Cerebellar nuclear complex (tissue), 1 donor: ENCODE results near the gene SH3YL1.
A peak's percentile ranks its signal among the peaks of the same experiment; 100 is the strongest.

ENCODE experiments used
- DNase-seq, 2 experiments: peaks; one replicate each; lab custom pipeline; 2025; lab: John Stamatoyannopoulos, UW

SH3YL1 gene

DNA sequence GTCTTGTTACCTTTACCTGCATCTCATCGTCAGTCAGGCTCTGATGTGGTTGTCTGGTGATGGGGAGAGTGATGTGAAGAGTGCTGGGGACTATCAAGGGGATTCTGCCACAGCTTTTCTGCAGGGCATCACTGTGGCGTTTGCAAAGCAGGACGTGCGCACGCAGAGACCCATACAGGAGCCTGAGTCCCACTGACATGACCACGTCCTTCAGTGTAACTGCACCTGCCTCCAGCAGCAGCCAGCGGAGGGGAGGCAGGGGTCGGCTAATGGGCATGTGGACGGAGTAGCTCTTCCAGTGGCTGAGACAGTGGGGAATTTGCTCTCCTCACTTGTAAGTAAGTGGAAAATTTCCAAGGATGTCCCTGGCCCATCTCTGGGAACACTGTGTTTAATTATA lies 17.5 kb upstream of the SH3YL1 start:
- no peak for DNase-seq

GRCh38 chr2:280650-281110 lies 16.8 kb upstream of the SH3YL1 start:
- DNase-seq, result no peak

GRCh38 chr2:279956-280649 lies 16.3 kb upstream of the SH3YL1 start:
- no peak for DNase-seq

DNA sequence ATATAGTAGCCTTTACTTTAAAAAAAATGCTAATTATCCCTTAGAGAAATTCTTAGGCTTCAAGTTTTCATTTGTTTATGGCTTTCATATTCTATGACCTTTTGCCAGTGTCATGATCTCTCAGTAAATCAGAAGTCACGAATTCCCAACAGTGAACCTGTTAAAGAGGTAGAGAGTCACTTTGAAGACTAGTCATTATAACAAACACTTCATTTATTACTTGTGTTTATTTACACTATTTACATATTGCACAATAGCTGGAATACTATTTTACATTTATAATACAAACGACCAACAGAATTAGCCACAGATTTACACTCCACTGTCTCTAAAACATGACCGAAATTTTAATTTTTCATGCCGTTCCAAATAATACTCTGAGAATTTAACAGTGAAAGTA lies 15.5 kb upstream of the SH3YL1 start:
- DNase-seq, result no peak

DNA sequence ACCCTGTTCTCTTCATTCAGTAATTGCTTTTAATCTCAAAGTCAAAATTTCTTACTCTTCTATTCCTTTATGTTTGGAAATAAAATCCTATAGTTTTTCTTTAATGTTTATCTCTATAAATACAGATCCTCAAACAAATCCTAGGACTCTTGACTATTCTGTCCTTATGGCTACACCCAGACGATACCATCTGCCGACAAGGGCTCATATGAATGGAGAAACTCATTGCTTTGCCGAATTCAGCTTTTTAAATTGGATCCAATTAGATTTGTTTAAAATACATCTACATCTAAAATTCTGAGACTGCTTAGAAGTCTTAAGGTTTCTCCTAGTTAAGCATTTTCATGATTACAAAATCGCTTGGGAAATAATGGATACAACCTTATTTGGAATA lies 15.1 kb upstream of the SH3YL1 start:
- DNase-seq, result no peak

DNA sequence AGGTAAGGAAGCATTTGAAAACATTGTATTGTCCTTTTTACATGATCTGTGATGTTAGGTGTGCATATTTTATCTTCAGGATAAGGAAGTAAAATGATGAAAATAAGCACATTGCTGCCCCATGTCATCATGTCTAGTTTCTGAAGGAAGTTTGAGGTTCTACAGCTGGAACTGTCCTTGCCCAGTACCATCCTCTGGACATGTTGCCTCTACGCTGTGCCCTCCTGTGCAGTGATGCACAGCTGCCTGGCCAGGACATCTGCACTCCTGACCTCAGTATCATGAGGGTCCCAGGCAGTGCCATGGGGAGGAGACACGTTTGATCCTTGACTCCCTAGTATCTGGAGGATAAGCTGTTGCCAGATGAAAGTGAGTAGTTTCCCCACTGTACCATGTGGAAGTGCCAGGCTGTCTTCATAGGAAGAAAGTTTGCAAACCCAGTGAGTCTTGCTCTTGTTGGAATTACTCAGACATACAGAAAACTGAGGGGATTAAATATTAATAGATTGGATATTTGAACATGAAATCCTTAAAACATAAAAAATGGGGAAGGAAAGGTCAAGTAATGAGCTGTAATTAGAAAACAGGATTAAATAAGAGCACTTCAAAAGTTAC lies 14.6 kb upstream of the SH3YL1 start:
- no peak for DNase-seq

DNA sequence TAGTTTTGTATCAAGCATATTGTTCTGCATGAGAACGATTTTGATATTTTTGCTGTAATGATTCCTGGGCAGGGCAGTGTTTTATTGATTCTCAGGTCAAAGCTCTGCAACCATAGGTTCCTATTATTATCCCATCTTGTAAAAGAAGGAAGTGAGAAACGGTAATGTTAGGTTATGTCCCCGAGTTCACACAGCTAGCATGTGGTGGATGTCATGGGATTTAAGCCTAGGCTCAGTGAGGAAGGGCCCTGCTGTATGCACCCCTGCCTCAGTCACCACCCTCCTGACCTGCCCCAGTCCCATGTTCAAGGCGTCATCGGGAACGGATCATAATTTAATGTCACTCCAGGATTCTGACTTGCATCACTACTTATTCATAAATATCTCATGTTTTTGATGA lies 11.6 kb upstream of the SH3YL1 start:
- no peak for DNase-seq

DNA sequence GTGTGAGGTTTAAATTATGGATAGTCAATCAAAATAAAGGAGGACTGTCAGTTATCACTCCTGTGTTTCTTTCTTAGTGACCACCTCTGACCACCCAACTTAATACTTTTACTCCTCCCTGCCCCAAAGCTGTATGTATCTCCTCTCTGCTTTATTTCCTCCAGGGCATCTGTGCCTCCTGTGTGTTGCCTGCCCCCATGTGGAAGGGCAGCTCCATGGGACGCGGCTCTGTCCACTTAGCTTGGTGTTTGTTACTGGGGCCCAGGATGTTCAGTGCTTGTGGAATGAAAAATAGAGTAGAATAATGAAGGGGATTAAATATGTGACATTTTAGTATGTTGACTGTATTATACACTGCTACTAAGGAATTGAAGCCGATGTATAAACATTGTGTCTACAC lies 10.7 kb upstream of the SH3YL1 start:
- no peak for DNase-seq

DNA sequence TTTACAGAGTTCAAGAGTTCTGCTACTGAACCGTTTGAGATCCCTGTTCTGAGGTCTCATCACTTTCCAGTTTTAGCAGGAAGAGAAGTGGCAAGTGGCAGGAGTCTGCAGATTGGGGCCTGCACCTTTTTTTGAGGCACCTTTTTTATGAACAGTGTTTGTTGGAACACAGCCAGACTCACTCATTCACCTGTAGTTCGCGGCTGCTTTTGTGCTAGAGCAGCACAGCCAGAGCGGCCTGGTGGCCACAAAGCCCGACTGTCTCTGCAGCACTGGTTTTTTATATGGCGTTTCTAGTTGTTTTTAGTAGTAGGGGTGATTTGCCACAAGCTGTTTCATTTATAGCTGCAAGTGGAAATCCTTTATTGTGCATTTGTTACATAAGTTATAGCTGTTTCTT lies 9.5 kb upstream of the SH3YL1 start:
- DNase-seq, result no peak

DNA sequence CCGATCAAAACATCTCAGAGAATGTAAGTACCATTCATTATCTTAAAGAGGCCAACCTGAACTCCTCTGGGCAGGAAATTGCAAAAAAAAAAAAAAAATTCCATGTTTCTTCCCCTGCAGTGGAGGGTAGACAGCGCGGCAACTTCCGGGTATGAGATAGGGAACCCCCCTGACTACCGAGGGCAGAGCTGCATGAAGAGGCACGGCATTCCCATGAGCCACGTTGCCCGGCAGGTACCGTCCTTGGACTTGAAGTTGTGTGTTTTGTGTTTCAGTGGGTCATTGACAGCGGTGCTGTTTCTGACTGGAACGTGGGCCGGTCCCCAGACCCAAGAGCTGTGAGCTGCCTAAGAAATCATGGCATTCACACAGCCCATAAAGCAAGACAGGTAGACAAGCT lies 8.1 kb upstream of the SH3YL1 start:
- no peak for DNase-seq

GRCh38 chr2:270861-271260 lies 7.0 kb upstream of the SH3YL1 start:
- DNase-seq, result no peak

- no peak for DNase-seq
Observed at GRCh38 chr2:269356-270030, 5.7 kb upstream of the SH3YL1 start.

GRCh38 chr2:268323-268722 lies 4.5 kb upstream of the SH3YL1 start:
- DNase-seq, result no peak

GRCh38 chr2:264493-265468 lies 949 bp upstream of the SH3YL1 start, which contains the start of gene ACP1:
ACP1 (plus strand) TSS chr2:264947; CDS start chr2:264965, 18 bp downstream.
- peak in 1 of 2 experiments; percentile 65 for DNase-seq

GRCh38 chr2:263022-263738 lies 652 bp downstream of the SH3YL1 start:
- no peak for DNase-seq

DNA sequence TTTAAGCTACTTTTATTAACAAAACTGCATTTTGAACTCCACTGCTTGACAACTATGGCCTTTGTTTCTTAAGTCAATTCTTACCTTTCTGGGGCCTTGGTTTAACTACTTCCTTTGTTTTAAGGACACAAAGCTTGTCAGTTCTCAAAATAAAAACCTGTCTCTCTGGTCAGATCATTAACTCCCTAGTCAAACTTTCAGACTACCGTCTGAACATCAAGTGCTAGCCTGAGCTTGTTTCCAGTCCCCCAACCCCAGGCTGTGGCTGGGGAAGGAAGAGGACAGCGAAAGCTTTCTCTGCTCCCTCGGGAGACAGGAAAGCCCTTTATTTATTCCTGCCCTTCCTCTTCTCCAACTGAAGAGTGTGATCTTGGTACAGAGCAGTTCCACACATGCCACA lies 1.7 kb downstream of the SH3YL1 start:
- no peak for DNase-seq

GRCh38 chr2:260507-261161 lies 3.2 kb downstream of the SH3YL1 start:
- DNase-seq, result no peak

- no peak for DNase-seq
Observed at GRCh38 chr2:259789-260331, 4.0 kb downstream of the SH3YL1 start.

DNA sequence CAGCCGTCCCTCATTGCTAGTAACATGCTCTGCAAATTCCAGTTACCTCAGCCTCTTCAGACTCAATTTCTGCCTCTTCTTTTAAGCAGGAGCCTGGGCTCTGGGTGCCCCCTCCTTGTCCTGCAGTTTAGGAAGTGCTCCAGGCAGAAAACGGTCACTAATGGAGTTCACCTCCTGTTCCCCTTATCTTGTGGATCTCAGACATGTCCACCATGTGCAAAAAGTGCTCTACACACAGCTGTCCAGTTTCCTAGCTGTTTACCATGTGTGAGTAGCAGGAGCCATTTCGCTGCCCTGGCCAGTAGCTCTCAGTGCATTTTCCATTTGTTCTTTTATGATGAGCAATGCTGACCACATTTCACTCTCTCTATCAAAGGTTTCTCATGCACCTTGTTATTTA lies 4.9 kb downstream of the SH3YL1 start:
- no peak for DNase-seq

DNA sequence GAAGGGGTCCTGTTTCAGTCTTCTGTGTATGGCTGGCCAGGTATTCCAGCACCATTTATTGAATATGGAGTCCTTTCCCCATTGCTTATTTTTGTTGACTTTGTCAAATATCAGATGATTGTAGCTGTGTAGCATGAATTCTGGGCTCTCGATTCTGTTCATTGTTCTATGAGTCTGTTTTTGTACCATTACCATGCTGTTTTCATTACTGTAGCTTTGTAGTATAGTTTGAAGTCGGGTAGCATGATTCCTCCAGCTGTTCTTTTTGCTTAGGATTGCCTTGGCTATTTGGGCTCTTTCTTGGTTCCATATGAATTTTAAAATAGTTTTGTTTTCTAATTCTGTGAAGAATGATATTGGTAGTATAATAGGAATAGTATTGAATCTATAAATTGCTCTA lies 6.0 kb downstream of the SH3YL1 start:
- no peak for DNase-seq

GRCh38 chr2:257429-257828 lies 6.4 kb downstream of the SH3YL1 start:
- DNase-seq, result no peak
